NCI-H69 (cell line): Measurements from ENCODE around the gene ACOX2.
A peak's percentile ranks its signal among the peaks of the same experiment; 100 is the strongest.

ENCODE experiments used
- DNase-seq: peaks from one replicate; lab custom pipeline; 2025; lab: John Stamatoyannopoulos, UW

Gene ACOX2

DNA sequence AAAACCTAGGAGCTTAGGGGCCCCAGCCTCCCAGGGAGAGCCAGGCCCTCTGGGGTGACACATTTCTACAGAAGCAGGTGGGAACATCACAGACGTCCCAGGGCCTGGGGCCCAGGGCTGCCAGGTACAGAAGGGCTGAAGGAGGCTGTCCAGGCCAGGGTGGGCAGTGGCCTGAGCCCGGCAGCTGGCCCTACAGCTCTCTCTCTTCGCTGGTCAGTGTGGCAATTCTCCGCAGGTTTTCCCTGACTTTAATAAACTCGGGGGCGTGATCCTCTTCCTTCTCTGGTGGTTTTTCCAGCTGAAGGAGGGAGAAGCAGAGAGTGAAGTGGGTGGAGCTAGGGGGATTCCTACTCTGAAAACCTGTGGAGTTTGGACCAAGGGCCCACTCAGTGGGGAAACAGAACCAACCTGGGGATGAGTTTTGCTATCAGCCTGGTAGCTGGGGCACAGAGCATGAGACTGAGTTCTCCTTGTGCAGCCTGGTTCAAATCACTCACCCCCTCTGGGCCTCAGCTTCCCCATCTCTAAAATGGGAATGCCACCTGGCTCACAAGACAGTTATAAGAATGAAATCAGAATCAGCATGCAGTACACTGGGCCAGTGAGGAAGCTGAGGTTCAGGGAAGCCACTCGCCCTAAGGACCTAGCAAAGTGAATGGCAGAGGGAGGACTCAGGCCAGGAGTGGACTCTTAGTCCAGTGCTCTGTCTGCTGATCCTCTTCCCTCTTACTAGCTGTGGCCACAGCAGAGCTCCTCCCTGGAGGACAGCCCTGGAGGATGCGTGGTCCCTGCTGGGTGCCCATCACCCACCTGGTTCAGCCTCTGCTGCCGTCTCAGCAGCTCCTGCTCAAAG, 29.6 kb upstream of the ACOX2 start:
- DNase-seq = no peak

GRCh38 chr3:58565621-58566397, 28.8 kb upstream of the ACOX2 start:
- no peak for DNase-seq

DNA sequence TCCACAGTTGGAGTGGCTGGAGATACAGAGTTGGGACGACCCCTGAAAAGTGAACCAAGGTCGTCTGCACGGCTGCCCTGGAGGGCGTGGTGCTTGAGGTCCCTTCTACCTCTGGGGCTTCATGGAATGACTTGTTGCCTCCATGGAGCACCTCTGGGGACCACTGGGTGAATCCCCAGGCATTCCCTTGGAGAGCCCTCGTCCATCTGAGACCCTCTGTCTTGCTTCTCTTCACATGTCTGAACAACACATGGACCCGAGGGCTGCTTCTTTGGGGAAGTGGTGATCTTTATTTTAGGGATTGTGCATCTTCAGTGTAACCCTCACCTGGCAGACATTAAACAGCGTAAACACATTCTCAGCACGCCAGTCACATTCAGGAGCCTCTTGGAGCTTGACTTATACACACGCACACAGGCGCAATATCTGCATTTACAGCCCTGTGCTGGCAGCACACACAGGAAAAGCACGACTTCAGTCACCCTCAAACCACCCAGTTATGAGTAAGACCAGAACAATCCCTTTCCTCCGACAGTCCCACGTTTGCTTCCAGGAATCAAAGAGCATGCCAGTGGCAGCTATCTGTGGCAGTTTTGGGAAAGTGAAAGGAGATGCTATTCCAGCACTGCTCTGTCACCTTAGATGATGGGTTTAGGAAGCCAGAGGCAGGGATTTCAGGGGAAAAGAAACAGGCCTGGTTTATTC, 27.6 kb upstream of the ACOX2 start:
- DNase-seq = no peak

- DNase-seq = no peak
Observed at GRCh38 chr3:58564054-58564453, 27.1 kb upstream of the ACOX2 start.

GRCh38 chr3:58563386-58564035, 26.5 kb upstream of the ACOX2 start:
- DNase-seq = no peak

DNA sequence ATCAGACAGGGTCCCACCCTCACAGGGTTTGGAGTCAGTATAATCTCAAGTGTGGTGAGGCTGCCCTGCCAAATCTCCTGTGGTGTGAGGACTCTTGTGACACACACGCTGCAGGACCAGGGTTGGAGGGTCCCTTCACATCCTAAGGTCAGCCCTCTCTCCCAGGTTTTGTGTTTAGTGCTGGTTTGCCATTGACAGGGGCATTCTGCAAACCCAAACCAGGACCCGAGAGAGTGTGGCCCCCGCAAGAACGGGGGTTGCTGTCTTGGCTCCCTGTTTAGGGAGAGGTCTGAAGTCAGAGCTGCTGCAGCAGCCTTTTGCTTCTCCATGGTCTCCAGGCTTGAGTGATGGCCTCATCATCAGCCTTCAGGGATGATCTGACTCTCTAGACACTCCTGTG, 25.5 kb upstream of the ACOX2 start:
- no peak for DNase-seq

DNA sequence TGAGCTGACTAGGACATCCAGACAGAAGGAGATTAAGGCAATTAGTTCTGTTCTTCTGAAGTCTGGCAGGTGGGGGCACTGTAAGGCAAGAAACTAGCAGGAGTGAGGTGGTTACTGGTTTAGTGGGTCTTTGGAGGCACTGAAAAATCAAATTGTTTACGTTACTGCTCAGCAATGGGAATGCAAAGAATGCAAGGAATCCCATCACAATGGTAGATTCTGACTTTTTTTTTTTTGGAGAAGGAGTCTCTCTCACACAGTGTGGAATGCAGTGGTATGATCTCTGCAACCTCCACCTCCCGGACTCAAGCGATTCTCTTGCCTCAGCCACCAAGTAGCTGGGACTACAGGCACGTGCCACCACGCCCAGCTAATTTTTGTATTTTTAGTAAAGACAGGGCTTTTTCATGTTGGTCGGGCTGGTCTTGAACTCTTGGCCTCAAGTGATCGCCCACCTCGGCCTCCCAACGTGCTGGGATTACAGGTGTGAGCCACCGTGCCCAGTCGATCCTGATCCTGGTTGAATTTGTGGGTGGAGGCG, 23.9 kb upstream of the ACOX2 start:
- peak; percentile 16 for DNase-seq

- peak; percentile 36 for DNase-seq
Observed at GRCh38 chr3:58559586-58559985, 22.6 kb upstream of the ACOX2 start.

GRCh38 chr3:58557491-58557890, 20.5 kb upstream of the ACOX2 start:
- peak; percentile 41 for DNase-seq

DNA sequence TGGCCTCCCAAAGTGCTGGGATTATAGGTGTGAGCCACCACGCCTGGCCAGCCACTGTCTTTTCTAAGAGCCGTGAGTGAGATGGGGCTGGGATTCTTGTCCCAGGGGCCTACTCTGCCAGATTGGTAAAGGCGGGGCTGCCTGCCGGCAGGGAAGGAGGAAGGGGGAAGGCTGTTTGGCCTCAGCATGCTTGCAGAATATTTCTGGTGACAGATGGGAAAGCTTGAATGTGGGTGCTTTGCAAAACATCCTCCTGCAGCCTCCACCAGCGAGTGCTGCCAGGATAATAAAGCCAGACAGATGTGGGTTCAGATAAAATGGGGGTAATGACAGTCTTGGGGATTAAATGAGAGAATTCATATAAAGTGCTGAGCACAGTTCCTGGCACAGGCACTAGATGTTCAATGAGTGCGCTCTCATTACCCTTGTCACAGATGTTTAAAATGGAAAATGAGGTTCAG, 19.8 kb upstream of the ACOX2 start:
- peak; percentile 90 for DNase-seq

DNA sequence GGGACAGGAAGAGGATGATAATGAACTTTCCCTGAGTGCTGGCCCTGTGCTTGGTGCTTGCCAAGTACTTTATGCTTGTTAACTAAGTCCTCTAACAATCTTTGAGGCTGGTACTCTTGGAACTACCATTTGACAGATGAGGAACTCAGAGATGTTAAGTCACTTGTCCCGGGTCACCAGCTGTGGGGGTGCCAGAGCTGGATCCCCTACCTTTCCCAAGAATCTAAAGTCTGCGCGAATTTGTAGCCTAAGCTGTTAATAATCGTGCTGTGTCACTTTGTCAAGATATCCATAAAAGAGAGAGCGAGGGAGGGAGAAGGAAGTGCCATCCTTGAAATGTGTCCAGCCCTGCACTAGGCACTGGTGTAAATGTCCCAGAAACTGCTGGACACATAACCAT, 19.0 kb upstream of the ACOX2 start:
- no peak for DNase-seq

GRCh38 chr3:58555203-58555602, 18.2 kb upstream of the ACOX2 start:
- DNase-seq = no peak

- DNase-seq = no peak
Observed at GRCh38 chr3:58553003-58553402, 16.0 kb upstream of the ACOX2 start.

DNA sequence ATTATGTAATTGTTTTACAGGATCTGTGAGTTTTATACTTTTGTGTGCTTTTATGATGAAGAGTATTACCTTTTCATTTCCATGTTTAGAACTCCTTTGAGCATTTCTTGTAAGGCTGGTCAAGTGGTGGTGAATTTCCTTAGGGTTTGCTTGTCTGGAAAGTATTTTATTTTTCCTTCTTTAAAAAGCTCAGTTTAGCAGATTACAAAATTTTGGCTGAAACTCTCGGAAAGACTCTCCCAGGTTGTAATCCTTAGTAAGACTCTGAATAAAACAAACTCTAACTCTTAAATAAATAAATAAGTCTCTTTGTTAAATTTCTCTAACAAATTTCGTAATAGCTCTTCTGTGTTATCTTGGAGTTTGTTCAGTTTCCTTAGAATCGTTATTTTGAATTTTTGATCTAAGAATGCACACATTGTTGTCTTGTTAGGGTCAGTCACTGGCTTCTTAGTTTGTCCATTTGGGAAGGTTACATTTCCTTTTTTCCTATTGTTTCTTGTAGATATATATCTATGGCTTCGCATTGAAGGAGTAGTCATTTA, 14.7 kb upstream of the ACOX2 start:
- no peak for DNase-seq

DNA sequence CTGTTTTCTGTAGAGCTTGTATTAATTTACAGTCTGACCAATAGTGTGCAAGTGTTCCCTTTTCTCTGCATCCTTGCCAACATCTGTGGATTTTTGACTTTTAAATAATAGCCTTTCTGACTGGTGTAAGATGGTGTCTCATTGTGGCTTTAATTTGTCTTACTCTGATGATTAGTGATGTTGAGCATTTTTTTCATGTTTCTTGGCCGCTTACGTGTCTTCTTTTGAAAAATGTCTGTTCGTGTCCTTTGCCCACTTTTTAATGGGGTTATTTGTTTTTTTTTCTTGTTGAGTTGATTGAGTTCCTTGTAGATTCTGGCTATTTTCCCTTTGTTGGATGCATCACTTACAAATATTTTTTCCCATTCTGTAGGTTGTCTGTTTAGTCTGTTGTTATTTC, 7.6 kb upstream of the ACOX2 start:
- no peak for DNase-seq

- no peak for DNase-seq
Observed at GRCh38 chr3:58540176-58540858, 3.3 kb upstream of the ACOX2 start.

GRCh38 chr3:58539626-58540025, 2.6 kb upstream of the ACOX2 start:
- DNase-seq = no peak

- no peak for DNase-seq
Observed at GRCh38 chr3:58537412-58538301, 667 bp upstream of the ACOX2 start.

GRCh38 chr3:58535531-58536500, 1.2 kb downstream of the ACOX2 start:
- peak; percentile 26 for DNase-seq
